ENCODE results near the gene HES6. TPM values are rescaled to one million over a fixed set of nuclear protein-coding genes. Genes with fewer than 3 reads are reported as not detected.

Gene HES6
- total and polyA plus RNA-seq, 3 experiments from 2014 or later, result 2.2 to 5.1 (median 4.7) TPM

DNA sequence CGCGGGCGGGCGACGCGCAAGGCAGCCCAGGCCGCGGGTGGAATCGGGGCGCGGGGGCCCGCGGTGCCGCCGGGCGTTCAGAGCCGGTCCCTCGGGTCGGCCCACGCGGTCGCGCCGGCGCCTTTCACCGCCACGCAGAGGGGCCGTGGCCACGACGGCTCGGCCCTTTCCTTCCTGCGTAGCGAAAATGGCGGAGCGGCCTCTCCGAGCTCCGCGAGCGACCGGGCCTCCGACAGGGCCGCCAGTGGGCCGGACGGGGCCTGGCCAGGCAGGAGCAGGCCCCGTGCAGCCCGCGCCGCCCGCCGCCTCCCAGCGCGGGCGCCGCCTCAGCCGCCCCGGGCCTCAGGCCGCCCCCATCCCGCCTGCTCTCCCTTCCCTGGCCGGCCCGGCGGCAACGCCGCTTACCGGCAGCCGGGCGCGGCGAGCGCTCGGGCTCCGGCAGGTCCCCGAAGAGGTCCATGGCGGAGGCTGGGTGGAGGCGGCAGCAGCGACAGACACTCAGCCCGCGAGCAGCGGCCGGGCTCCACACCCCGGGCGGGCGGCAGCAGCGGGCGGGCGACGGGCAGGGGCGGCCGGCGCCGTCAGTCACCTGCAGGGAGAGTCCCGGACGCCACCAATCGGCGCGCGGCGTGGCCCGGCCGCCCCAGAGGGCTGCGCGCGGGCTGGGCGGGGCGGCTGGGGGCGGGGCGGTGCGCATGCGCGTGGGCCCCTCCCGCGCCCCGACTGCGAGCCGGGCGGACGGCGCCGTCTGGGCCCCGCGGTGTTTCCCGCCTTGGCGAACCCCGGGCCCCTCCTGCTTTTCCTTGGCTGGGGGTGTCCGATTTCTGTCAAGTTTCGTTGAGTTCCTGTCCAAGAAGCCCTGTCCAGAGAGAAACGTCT, 36.5 kb downstream of the HES6 start, which contains the start of gene ILKAP:
ILKAP (minus strand) TSS at position 602 of the 879 bp plus-strand sequence; CDS start at position 460, 142 bp downstream.
- peak within 1 kb of the TSS; percentile 83 for H3K27ac ChIP-seq (ENCODE audit: low read depth, low read length)
- H3K4me1 ChIP-seq (ENCODE audit: insufficient read depth, low read length), result peaks cover 40% of the 10 kb centered on the region
- Mint-ChIP-seq H3K4me3 (peak within 1 kb of the TSS; percentile 87 to 97 (median 90)), H3K9me3 (no peaks in the 10 kb centered on the region), H3K27ac (peak within 1 kb of the TSS; percentile 88 to 98 (median 92)), H3K4me1 (peaks cover 44 to 51% (median 45%) of the 10 kb centered on the region in 3 donors), H3K36me3 (peaks cover 0 to 18% (median 0%) of the 10 kb centered on the region in 3 donors), H3K27me3 (peaks cover 0 to 10% of the 10 kb centered on the region in 2 donors)
- peak; percentile 87 to 93 (median 91) for DNase-seq
- no peaks in the 10 kb centered on the region for H3K27me3 ChIP-seq (ENCODE audit: insufficient read depth, low read length, poor library complexity, severe bottlenecking)
- no peaks in the 10 kb centered on the region for H3K9me3 ChIP-seq (ENCODE audit: low read length)
- ChIA-PET POLR2A (interaction anchor here (0.6 to 1.5 kb wide), 7 partner anchors 9 to 515 kb away, joined by 3 to 4 read pairs (median 4); no protein-coding TSS in a partner anchor), CTCF (interaction anchor here (1.1 to 1.2 kb wide), 2 partner anchors 28 to 59 kb away, joined by 3 to 5 read pairs; no protein-coding TSS in a partner anchor)
- no peaks in the 10 kb centered on the region for H3K36me3 ChIP-seq (ENCODE audit: insufficient read depth, low read length)
- H3K4me3 ChIP-seq (ENCODE audit: low read length), result peak within 1 kb of the TSS; percentile 82

DNA sequence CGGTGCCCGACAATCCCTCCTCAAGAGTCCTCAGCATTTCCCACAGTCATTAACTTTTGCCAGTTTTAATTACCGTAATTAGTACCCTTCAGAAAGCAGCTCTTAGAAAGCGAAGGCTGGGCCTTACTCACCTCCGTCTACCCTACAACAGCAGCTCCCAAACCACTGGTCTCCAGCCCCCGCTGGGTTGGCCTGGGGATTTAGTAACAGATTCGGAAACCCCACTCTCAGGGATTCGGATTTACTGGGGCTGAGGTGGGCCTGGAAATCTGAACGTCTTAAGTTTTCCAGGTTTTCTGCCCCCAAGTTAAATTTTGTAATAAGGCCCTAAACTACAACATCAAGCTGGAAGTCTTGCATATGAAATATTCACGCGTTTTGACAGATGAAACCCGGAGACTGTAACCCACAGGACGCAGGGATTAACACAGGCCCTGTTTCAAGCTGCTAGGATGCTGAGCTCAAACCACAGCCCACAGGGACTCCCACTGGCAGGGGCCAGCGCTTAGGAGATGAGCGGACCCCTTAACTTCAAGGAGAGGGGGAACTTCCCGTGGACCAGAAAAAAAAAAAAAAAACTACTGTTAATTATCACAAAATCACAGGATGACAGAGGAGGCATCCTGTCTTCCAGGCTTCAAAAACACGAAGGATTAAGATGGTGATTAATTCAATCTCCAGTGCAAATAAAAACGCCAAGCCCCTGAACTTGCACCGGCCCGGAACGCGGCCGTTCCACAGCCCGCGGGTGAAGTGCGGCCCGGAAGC, 37.3 kb downstream of the HES6 start:
- Histone ChIP-seq H3K4me3 (ENCODE audit: low read length) (peak overlapping the region; percentile 82), H3K36me3 (ENCODE audit: insufficient read depth, low read length) (no peaks in the 10 kb centered on the region), H3K9me3 (ENCODE audit: low read length) (no peaks in the 10 kb centered on the region), H3K27me3 (ENCODE audit: insufficient read depth, low read length, poor library complexity, severe bottlenecking) (no peaks in the 10 kb centered on the region), H3K4me1 (ENCODE audit: insufficient read depth, low read length) (peaks cover 43% of the 10 kb centered on the region), H3K27ac (ENCODE audit: low read depth, low read length) (peak overlapping the region; percentile 83)
- ChIA-PET POLR2A (interaction anchor here (0.6 to 2.0 kb wide), 7 partner anchors 10 to 515 kb away, joined by 3 to 6 read pairs (median 4); no protein-coding TSS in a partner anchor), CTCF (interaction anchor here (0.9 to 1.2 kb wide), 2 partner anchors 12 to 60 kb away, joined by 3 to 5 read pairs; no protein-coding TSS in a partner anchor)
- no peaks in the 10 kb centered on the region for H3K9me3 Mint-ChIP-seq
- peaks cover 50 to 59% (median 52%) of the 10 kb centered on the region in 3 donors for H3K4me1 Mint-ChIP-seq
- H3K27ac Mint-ChIP-seq, result peak overlapping the region; percentile 84 to 97 (median 92)
- peaks cover 0 to 10% of the 10 kb centered on the region in 2 donors for H3K27me3 Mint-ChIP-seq
- H3K36me3 Mint-ChIP-seq, result peaks cover 0 to 18% (median 0%) of the 10 kb centered on the region in 3 donors
- DNase-seq, result no peak
- peak overlapping the region; percentile 87 to 97 (median 90) for H3K4me3 Mint-ChIP-seq

DNA sequence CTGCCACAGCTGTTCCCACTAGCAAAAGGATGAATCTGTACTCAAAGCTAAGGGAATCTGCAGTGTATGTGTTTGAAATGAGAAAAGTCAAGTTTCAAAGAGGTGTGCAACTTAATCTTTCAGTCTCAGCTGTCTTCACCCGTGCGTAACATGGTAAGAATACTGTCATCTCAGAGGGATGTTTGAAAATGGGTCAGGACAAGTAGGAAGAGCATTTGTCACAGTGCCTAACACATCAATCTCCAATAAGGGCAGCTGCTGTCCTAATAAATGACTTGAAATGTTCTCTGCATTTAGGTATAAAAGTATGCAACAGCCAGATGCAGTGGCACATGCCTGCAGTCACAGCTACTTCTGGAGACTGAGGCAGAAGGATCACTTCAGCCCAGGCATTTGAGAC, 49.4 kb downstream of the HES6 start:
- Histone ChIP-seq H3K27ac (ENCODE audit: low read depth, low read length) (no peak overlapping the region), H3K9me3 (ENCODE audit: low read length) (no peaks in the 10 kb centered on the region), H3K36me3 (ENCODE audit: insufficient read depth, low read length) (peaks cover 71% of the 10 kb centered on the region), H3K27me3 (ENCODE audit: insufficient read depth, low read length, poor library complexity, severe bottlenecking) (no peaks in the 10 kb centered on the region), H3K4me1 (ENCODE audit: insufficient read depth, low read length) (peaks cover 4% of the 10 kb centered on the region), H3K4me3 (ENCODE audit: low read length) (no peak overlapping the region)
- peaks cover 9 to 18% (median 13%) of the 10 kb centered on the region in 3 donors for H3K4me1 Mint-ChIP-seq
- no peak overlapping the region for H3K4me3 Mint-ChIP-seq
- ChIA-PET POLR2A (interaction anchor here (0.6 kb wide), 1 partner anchor 535 kb away, joined by 9 read pairs; no protein-coding TSS in a partner anchor), CTCF (interaction anchor here (0.7 kb wide), 1 partner anchor 416 kb away, joined by 3 read pairs; no protein-coding TSS in a partner anchor)
- no peaks in the 10 kb centered on the region for H3K27me3 Mint-ChIP-seq
- H3K9me3 Mint-ChIP-seq, result no peaks in the 10 kb centered on the region
- H3K27ac Mint-ChIP-seq, result no peak overlapping the region
- peaks cover 0 to 91% (median 28%) of the 10 kb centered on the region in 3 donors for H3K36me3 Mint-ChIP-seq
- DNase-seq, result no peak

Other genes starting within 250 kb of the HES6 start
- 10 to 100 TPM; 64.8 to 70.5 TPM for gene SCLY, start 179.0 kb downstream of the HES6 start, total RNA-seq
- 16.1 TPM for gene SCLY, start 179.0 kb downstream of the HES6 start, polyA plus RNA-seq
- gene ESPNL, start 139.7 kb downstream of the HES6 start, total RNA-seq, result not detected
- not detected for gene ESPNL, start 139.7 kb downstream of the HES6 start, polyA plus RNA-seq
- not detected for gene KLHL30, start 101.4 kb downstream of the HES6 start, total RNA-seq
- not detected for gene KLHL30, start 101.4 kb downstream of the HES6 start, polyA plus RNA-seq
- under 1 TPM in 1 of 2 experiments, not detected in 1; 0.24 TPM for gene ERFE, start 81.1 kb downstream of the HES6 start, total RNA-seq
- not detected for gene ERFE, start 81.1 kb downstream of the HES6 start, polyA plus RNA-seq
- 10 to 100 TPM; 61.9 to 66.2 TPM for gene ILKAP, start 36.3 kb downstream of the HES6 start, total RNA-seq
- gene ILKAP, start 36.3 kb downstream of the HES6 start, polyA plus RNA-seq, result 39.7 TPM
- gene PER2, start 48.6 kb upstream of the HES6 start, total RNA-seq, result 10 to 100 TPM; 12.9 to 14.2 TPM
- gene PER2, start 48.6 kb upstream of the HES6 start, polyA plus RNA-seq, result 4.3 TPM
- 10 to 100 TPM; 14.7 to 15.9 TPM for gene TRAF3IP1, start 80.5 kb upstream of the HES6 start, total RNA-seq
- gene TRAF3IP1, start 80.5 kb upstream of the HES6 start, polyA plus RNA-seq, result 10.2 TPM
- 10 to 100 TPM; 41.8 to 41.9 TPM for gene ASB1, start 186.9 kb upstream of the HES6 start, total RNA-seq
- 25.9 TPM for gene ASB1, start 186.9 kb upstream of the HES6 start, polyA plus RNA-seq